Nucleus accumbens (tissue), 56 donors: ENCODE measurements around the gene RILP.

Experiments
- DNase-seq, 56 donors: peaks; one replicate each; lab custom pipeline; 2025; lab: John Stamatoyannopoulos, UW

The RILP gene

DNA sequence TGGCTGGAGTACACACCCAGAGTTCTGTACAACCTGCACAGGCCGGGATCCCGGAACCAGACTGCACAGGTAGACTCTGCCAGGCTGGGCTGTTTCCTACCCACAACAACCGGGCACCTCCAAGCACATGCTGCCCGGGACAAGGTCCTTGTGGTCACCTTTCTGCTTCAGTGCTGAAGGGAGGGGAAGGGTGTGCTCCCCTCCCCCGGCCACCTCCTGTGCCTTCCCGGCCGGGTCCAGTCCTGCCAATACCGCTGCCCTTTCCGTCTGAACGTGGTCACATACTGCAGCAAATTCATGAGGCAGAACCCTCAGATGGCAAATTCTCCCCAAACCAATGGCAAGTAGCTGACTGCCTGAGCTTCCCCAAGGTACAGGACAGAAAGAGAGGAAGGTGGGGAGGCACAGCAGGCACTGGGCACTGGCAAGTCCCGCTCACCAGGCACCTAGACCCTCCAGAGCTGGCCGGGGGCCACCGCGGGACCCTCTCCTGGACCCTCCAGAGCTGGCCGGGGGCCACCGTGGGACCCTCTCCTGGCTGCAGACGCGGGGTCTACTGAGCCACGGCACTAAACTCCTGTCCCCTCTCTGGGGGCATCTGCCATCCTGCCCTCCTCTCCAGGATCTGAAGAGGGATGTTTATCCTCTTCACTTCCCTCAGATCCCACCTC lies 43.9 kb downstream of the RILP start:
- no peak for DNase-seq

DNA sequence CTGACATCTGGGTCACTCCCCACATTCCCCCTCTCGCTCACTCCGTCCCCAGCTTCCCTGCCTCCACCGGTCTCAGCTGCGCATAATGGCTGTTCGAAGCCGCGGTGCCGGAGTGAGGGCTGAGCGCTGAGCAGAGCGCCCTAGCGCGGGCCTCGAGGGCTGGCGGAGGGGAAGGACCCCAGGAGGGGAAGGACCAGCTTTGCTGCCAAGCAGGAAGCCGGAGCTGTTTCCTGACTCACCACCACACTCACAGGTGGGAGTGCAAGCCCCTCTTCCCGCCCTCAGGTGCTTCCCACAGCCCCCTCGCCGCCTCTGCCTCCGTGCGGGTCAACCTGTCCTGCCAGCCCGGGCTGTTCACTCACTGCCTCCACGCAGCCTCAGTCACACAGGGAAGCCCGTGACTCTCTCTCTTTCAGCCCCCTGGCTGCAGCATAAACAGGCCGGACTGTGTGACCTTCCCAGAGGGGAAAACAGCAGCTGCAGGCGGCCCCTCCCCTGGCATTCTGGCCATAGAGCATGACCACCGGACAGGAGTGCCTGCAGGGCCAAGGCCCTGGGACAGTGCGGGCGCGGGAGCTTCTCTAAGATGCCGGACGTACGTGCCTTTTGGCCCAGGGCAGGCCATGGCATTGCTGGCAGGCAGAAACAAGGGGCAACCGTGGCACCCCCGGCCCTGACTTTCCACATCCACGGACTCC lies 44.7 kb downstream of the RILP start:
- DNase-seq: no peak

- DNase-seq: no peak
Observed at GRCh38 chr17:1601571-1601970, 48.1 kb downstream of the RILP start.

- DNase-seq: no peak
Observed at GRCh38 chr17:1598399-1599095, 51.1 kb downstream of the RILP start.

GRCh38 chr17:1597861-1598342 lies 51.8 kb downstream of the RILP start:
- DNase-seq: no peak
